GOT3 (cell line): Measurements from ENCODE around the gene FADS6.
"Not testable (repeated sequence)": the region's sequence is repeated elsewhere in the genome, so short reads cannot be mapped to it uniquely, and the experiment has no call there.

Source experiments
- DNase-seq: peaks from one replicate; lab custom pipeline; 2025; ENCODE audit warnings: mixed read lengths; lab: John Stamatoyannopoulos, UW

The FADS6 gene

GRCh38 chr17:74888469-74888868 lies 5.0 kb downstream of the FADS6 start:
- no peak for DNase-seq

- no peak for DNase-seq
Measured at GRCh38 chr17:74883241-74883745, 10.1 kb downstream of the FADS6 start.

GRCh38 chr17:74882517-74883240 lies 10.8 kb downstream of the FADS6 start:
- no peak for DNase-seq

GRCh38 chr17:74881073-74881472 lies 12.4 kb downstream of the FADS6 start:
- no peak for DNase-seq

- DNase-seq, result no peak
Measured at GRCh38 chr17:74879308-74879707, 14.1 kb downstream of the FADS6 start.

- DNase-seq, result no peak
Measured at GRCh38 chr17:74878658-74879057, 14.8 kb downstream of the FADS6 start.

GRCh38 chr17:74877592-74878548 lies 15.6 kb downstream of the FADS6 start:
- DNase-seq, result no peak

GRCh38 chr17:74875977-74876593 lies 17.3 kb downstream of the FADS6 start:
- no peak for DNase-seq

GRCh38 chr17:74875155-74875976 lies 18.1 kb downstream of the FADS6 start:
- DNase-seq, result no peak

- DNase-seq, result no peak
Measured at GRCh38 chr17:74874615-74875037, 18.8 kb downstream of the FADS6 start.

GRCh38 chr17:74873874-74874614 lies 19.4 kb downstream of the FADS6 start:
- DNase-seq, result no peak

- peak; percentile 94 for DNase-seq
Measured at GRCh38 chr17:74873037-74873873, 20.2 kb downstream of the FADS6 start.

GRCh38 chr17:74872313-74873036 lies 21.0 kb downstream of the FADS6 start, which contains the start of gene FDXR:
FDXR (minus strand) TSS chr17:74872994; CDS start chr17:74872944, 50 bp downstream.
- no peak for DNase-seq

- DNase-seq, result no peak
Measured at GRCh38 chr17:74871356-74872076, 21.9 kb downstream of the FADS6 start.

GRCh38 chr17:74870512-74870911 lies 22.9 kb downstream of the FADS6 start:
- no peak for DNase-seq

- not testable (repeated sequence) for DNase-seq
Measured at GRCh38 chr17:74870028-74870427, 23.4 kb downstream of the FADS6 start.

GRCh38 chr17:74868908-74869255 lies 24.6 kb downstream of the FADS6 start:
- DNase-seq, result no peak

GRCh38 chr17:74868251-74868907 lies 25.1 kb downstream of the FADS6 start:
- DNase-seq, result no peak
